K562 (cell line): ENCODE data around the gene CCAR1. TPM values are rescaled to one million over a fixed set of nuclear protein-coding genes. Genes with fewer than 3 reads are reported as not detected.

ENCODE experiments used
- CCNT2 ChIP-seq: IDR thresholded peaks from 2 replicates; pipeline ENCODE4 v1.6.1; 2011; ENCODE audit warnings: borderline replicate concordance, low read depth, mild to moderate bottlenecking, moderate library complexity, mixed read lengths, low read length; ENCODE audit not compliant: insufficient read length; ENCODE audit errors: extremely low read depth
- CHD1 ChIP-seq: fragments of 200-600 bp; sonication (generic); IDR thresholded peaks from one replicate; pipeline ENCODE4 v1.6.1; 2012; ENCODE audit warnings: mild to moderate bottlenecking, moderate library complexity, low read length, inconsistent platforms
- ERF ChIP-seq: fragments of 450-650 bp; formaldehyde crosslinking; IDR thresholded peaks from 2 replicates; pipeline ENCODE4 v1.4.0; 2020; ENCODE audit warnings: mild to moderate bottlenecking, mixed read lengths
- ETV5 ChIP-seq: sonication (generic); formaldehyde crosslinking; IDR thresholded peaks from 2 replicates; pipeline ENCODE4 v1.4.0; 2020; ENCODE audit warnings: low read depth, mild to moderate bottlenecking, missing genetic modification reagents
- MCM5 ChIP-seq: fragments of 450-650 bp; IDR thresholded peaks from 2 replicates; pipeline ENCODE4 v1.6.1; 2016; ENCODE audit warnings: low read depth
- MTA2 ChIP-seq: fragments of 450-650 bp; IDR thresholded peaks from 2 replicates; pipeline ENCODE4 v1.6.1; 2016; ENCODE audit warnings: low read depth
- MTF1 ChIP-seq: fragments of 250-450 bp; sonication (Bioruptor Pico); IDR thresholded peaks from 2 replicates; pipeline ENCODE4 v1.9.0; 2021; ENCODE audit warnings: moderate library complexity, mild to moderate bottlenecking, inconsistent platforms, borderline replicate concordance
- NCOA4 ChIP-seq: fragments of 450-650 bp; IDR thresholded peaks from 2 replicates; pipeline ENCODE4 v1.6.1; 2018; ENCODE audit warnings: mild to moderate bottlenecking; ENCODE audit not compliant: partially characterized antibody
- NRF1 ChIP-seq, 2 experiments: fragments of 450-650 bp; IDR thresholded peaks in 1 of 2; conservative IDR thresholded peaks in 1 of 2; 2 replicates each; pipeline ENCODE4 v1.6.1; 2014; ENCODE audit warnings: mild to moderate bottlenecking in 2 of 2
- SAP30 ChIP-seq: fragments of 200-600 bp; sonication (generic); IDR thresholded peaks from 2 replicates; pipeline ENCODE4 v1.6.1; 2012; ENCODE audit warnings: borderline replicate concordance, low read depth, mild to moderate bottlenecking, moderate library complexity, low read length, control low read depth, inconsistent platforms; ENCODE audit not compliant: insufficient read depth, poor library complexity, severe bottlenecking
- SLC30A9 ChIP-seq: fragments of 250-450 bp; sonication (Bioruptor Pico); IDR thresholded peaks from 2 replicates; pipeline ENCODE4 v1.8.0; 2022; ENCODE audit warnings: mild to moderate bottlenecking, moderate library complexity
- SMARCE1 ChIP-seq: fragments of 450-650 bp; IDR thresholded peaks from 2 replicates; pipeline ENCODE4 v1.7.1; 2016; ENCODE audit warnings: mild to moderate bottlenecking
- SRSF3 ChIP-seq: fragments of 200-400 bp; formaldehyde crosslinking; IDR thresholded peaks from 2 replicates; pipeline ENCODE4 v1.6.1; 2016; ENCODE audit warnings: mild to moderate bottlenecking, low read length, moderate library complexity; ENCODE audit not compliant: insufficient read depth
- TARDBP ChIP-seq: fragments of 450-650 bp; IDR thresholded peaks from 2 replicates; pipeline ENCODE4 v1.6.1; 2016
- ZC3H11A ChIP-seq: IDR thresholded peaks from 2 replicates; pipeline ENCODE4 v1.6.1; 2012; ENCODE audit warnings: low read depth, low read length, improper control_type of control experiment
- ZKSCAN8 ChIP-seq: fragments of 200-800 bp; sonication (Bioruptor generic); IDR thresholded peaks from 2 replicates; pipeline ENCODE4 v1.6.1; 2016; ENCODE audit warnings: missing genetic modification characterization, missing compliant biosample characterization
- ZNF212 ChIP-seq: fragments of 450-650 bp; formaldehyde crosslinking; IDR thresholded peaks from 2 replicates; pipeline ENCODE4 v1.4.0; 2020; ENCODE audit warnings: mild to moderate bottlenecking
- ZNF75A ChIP-seq: fragments of 450-650 bp; formaldehyde crosslinking; IDR thresholded peaks from 2 replicates; pipeline ENCODE4 v1.4.0; 2020; ENCODE audit warnings: mild to moderate bottlenecking
- ZNF766 ChIP-seq: fragments of 200-800 bp; sonication (Bioruptor generic); conservative IDR thresholded peaks from 2 replicates; pipeline ENCODE4 v1.6.1; 2016; ENCODE audit warnings: missing genetic modification characterization, missing compliant biosample characterization
- polyA plus RNA-seq, 8 experiments: library from polyadenylated mRNA; depleted of rRNA in 4 of 8; stranded (reverse) in 5 of 8; unstranded in 3 of 8; fragments of >200 nt; fragmentation: Nextera tagmentation in 2 of 8; fragmentation: Illumina TruSeq in 1 of 8; extraction: Ambion mirVana in 2 of 8; extraction: Trizol in 1 of 8; gene quantifications; 2 replicates each; pipeline versions ENCODE4 v1.2.1 to v1.2.3, GENCODE V29; 2011 to 2014; ENCODE audit warnings: inconsistent platforms in 1 of 8, missing spikeins in 1 of 8
- total RNA-seq, 7 experiments: library from RNA; depleted of rRNA in 6 of 7; stranded (reverse); fragments of >200 nt in 6 of 7; fragmentation: Illumina TruSeq in 2 of 7; extraction: Trizol in 2 of 7; gene quantifications; 2 replicates each; pipeline versions ENCODE4 v1.2.1 to v1.2.3, GENCODE V29; 2011 to 2021; ENCODE audit warnings: low replicate concordance in 1 of 7
- TF ChIP-seq, protein P1 (sequence below): fragments of 250-450 bp; sonication (Bioruptor Pico); IDR thresholded peaks from 2 replicates; pipeline ENCODE4 v1.6.1; 2021; ENCODE audit warnings: mild to moderate bottlenecking
- TF ChIP-seq, protein P2 (sequence below): fragments of 250-450 bp; sonication (Bioruptor Pico); IDR thresholded peaks from 2 replicates; pipeline ENCODE4 v1.5.0; 2021
- TF ChIP-seq, protein P3 (sequence below): sonication (generic); formaldehyde crosslinking; IDR thresholded peaks from 2 replicates; pipeline ENCODE4 v1.8.0; 2022; ENCODE audit warnings: mild to moderate bottlenecking, missing genetic modification reagents, borderline replicate concordance

The CCAR1 gene
- total and polyA plus RNA-seq, 9 of the 15 experiments (the other 6 are each of a cell fraction or from before 2014, with no cell fraction given): 44.8 to 173 (median 111) TPM

DNA sequence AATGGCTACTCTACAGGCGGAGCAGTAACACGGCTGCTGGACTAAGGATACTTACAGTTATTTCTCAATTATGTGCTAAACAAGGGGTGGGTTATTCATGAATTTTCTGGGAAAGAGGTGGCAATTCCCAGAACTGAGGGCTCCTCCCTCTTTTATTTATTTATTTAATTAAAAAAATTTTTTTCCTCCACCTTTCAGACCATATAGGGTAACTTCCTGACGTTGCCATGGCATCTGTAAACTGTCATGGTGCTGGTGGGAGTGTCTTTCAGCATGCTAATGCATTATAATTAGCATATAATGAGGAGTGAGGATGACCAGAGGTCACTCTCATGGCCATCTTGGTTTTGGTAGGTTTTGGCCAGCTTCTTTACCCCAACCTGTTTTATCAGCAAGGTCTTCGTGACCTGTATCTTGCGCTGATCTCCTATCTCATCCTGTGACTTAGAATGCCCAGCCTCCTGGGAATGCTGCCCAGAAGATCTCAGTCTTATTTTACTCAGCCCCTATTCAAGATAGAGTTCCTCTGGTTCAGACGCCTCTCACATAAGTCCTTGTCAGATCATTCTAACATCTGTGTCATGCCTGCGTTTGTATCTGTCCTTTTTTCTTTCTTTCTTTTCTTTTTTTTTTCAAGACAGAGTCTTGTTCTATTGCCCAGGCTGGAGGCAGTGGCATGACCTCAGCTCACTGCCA, 90.4 kb downstream of the CCAR1 start (continued):
- TF ChIP-seq, protein P1, sequence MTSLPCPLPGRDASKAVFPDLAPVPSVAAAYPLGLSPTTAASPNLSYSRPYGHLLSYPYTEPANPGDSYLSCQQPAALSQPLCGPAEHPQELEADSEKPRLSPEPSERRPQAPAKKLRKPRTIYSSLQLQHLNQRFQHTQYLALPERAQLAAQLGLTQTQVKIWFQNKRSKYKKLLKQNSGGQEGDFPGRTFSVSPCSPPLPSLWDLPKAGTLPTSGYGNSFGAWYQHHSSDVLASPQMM (CRISPR knock-in tag): no peak
- TF ChIP-seq MCM5: no peak
- TF ChIP-seq ZC3H11A: no peak
- TF ChIP-seq SMARCE1: peak; percentile 53; the same call in 1 of the 2 replicates
- TF ChIP-seq ERF (CRISPR knock-in tag): no peak
- TF ChIP-seq MTA2: no peak
- TF ChIP-seq ZKSCAN8 (CRISPR knock-in tag): no peak
- TF ChIP-seq NRF1 (conservative IDR thresholded peaks at IDR 0.05 in 1 of 2, IDR thresholded peaks at IDR 0.05 in 1 of 2): peak in 1 of 2 experiments; percentile 19; a peak in 1 of 4 replicates
- peak; percentile 60; the same call in 1 of the 2 replicates for TF ChIP-seq ZNF766
- peak; percentile 13 for TF ChIP-seq CCNT2
- no peak for TF ChIP-seq ZNF75A (CRISPR knock-in tag)
- TF ChIP-seq CHD1: no peak
- TF ChIP-seq NCOA4: no peak
- TF ChIP-seq ZNF212 (CRISPR knock-in tag): no peak
- no peak for TF ChIP-seq SAP30
- TF ChIP-seq SLC30A9: no peak
- TF ChIP-seq, protein P2, sequence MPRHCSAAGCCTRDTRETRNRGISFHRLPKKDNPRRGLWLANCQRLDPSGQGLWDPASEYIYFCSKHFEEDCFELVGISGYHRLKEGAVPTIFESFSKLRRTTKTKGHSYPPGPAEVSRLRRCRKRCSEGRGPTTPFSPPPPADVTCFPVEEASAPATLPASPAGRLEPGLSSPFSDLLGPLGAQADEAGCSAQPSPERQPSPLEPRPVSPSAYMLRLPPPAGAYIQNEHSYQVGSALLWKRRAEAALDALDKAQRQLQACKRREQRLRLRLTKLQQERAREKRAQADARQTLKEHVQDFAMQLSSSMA (CRISPR knock-in tag): no peak
- no peak for TF ChIP-seq ETV5 (CRISPR knock-in tag)
- TF ChIP-seq, protein P3, sequence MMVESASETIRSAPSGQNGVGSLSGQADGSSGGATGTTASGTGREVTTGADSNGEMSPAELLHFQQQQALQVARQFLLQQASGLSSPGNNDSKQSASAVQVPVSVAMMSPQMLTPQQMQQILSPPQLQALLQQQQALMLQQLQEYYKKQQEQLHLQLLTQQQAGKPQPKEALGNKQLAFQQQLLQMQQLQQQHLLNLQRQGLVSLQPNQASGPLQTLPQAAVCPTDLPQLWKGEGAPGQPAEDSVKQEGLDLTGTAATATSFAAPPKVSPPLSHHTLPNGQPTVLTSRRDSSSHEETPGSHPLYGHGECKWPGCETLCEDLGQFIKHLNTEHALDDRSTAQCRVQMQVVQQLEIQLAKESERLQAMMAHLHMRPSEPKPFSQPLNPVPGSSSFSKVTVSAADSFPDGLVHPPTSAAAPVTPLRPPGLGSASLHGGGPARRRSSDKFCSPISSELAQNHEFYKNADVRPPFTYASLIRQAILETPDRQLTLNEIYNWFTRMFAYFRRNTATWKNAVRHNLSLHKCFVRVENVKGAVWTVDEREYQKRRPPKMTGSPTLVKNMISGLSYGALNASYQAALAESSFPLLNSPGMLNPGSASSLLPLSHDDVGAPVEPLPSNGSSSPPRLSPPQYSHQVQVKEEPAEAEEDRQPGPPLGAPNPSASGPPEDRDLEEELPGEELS: no peak
- TF ChIP-seq MTF1: no peak
- no peak for TF ChIP-seq TARDBP
- no peak for TF ChIP-seq SRSF3
